ENCODE measurements around the gene PCLO. TPM values are rescaled to one million over a fixed set of nuclear protein-coding genes. Genes with fewer than 3 reads are reported as not detected.

The PCLO gene
- total RNA-seq, 2 experiments from 2014 or later: not detected

DNA sequence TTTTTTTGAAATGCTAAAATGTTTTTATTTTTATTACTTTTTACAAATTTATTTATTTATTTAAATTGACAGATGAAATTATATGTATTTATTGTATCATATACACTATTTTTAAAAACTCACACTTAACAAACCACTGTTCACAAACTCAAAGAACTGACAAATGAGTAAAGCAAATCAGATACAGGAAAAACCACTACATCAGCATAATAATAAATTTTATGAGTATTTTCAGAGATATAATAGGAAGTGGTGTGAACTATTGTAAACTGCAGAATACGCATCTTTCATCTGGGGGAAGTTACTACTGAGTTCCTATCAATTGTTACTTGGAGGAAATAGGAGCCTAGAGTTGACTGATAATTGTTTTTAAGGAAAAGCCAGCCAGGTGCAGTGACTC lies 150.7 kb downstream of the PCLO start:
- CTCF ChIA-PET: no interaction called here
- H3K36me3 Mint-ChIP-seq: no peaks in the 10 kb centered on the region
- H3K4me3 Mint-ChIP-seq: no peak overlapping the region
- H3K27me3 Mint-ChIP-seq: no peaks in the 10 kb centered on the region
- no peaks in the 10 kb centered on the region for H3K4me1 Mint-ChIP-seq
- H3K27ac Mint-ChIP-seq: no peak overlapping the region
- no peak for DNase-seq
- peaks cover 6% of the 10 kb centered on the region for H3K9me3 Mint-ChIP-seq (ENCODE audit: low read depth)
- no peak for ATAC-seq

DNA sequence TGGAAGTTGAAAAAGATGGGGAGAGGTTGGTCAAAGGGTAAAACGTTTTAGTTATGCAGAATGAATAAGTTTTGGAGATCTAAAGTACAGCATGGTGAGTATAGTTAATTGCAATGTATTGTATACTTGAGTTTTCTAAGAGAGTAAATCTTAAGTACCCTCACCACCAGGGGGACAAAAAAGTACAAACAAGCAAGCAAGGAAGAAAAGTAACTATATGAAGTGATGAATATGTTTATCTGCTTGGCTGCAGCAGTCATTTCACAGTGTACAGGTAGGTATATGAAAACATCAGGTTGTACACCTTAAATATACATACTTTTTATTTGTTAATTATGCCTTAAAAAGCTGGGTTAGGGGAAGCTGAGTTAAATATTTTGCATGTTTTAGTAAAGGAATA lies 157.3 kb downstream of the PCLO start:
- ATAC-seq: no peak
- Mint-ChIP-seq H3K36me3 (no peaks in the 10 kb centered on the region), H3K9me3 (ENCODE audit: low read depth) (peaks cover 3% of the 10 kb centered on the region), H3K4me1 (no peaks in the 10 kb centered on the region), H3K27me3 (no peaks in the 10 kb centered on the region), H3K27ac (no peak overlapping the region), H3K4me3 (no peak overlapping the region)
- CTCF ChIA-PET: no interaction called here
- DNase-seq: no peak

DNA sequence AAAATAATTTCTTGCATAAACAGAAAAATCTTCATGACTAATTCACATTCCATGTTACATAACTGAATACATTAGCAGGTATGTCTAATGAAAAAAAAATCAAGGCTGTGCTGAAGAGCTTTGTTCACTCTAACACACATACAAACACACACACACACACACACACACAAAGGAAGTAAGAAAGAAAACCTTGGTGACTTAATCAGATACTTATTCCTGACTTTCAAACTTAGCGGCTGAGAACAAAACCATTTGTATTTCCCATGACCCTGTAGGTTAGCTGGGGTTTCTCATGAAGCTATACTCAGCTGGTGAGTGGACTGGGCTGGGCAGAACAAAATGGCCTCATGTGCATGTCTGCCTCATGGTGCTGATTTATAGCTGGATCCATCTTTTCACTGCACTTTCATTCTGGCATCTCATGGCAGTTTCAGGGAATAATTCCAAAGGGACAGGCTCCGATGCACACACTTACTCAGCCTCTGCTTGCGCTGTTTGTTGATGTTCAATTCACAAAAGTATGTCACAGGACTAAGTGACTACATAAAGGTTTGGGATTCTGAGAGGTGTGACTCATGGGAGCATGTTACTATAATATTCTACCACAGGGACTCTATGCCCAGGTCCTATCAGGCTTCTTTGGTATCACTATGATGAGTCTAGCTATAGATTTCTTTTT lies 161.2 kb downstream of the PCLO start:
- no peaks in the 10 kb centered on the region for H3K27me3 Mint-ChIP-seq
- H3K4me3 Mint-ChIP-seq: no peak overlapping the region
- no peaks in the 10 kb centered on the region for H3K36me3 Mint-ChIP-seq
- H3K9me3 Mint-ChIP-seq (ENCODE audit: low read depth): peaks cover 3% of the 10 kb centered on the region
- CTCF ChIA-PET: no interaction called here
- no peak overlapping the region for H3K27ac Mint-ChIP-seq
- ATAC-seq (no peak), DNase-seq (no peak)
- no peaks in the 10 kb centered on the region for H3K4me1 Mint-ChIP-seq

DNA sequence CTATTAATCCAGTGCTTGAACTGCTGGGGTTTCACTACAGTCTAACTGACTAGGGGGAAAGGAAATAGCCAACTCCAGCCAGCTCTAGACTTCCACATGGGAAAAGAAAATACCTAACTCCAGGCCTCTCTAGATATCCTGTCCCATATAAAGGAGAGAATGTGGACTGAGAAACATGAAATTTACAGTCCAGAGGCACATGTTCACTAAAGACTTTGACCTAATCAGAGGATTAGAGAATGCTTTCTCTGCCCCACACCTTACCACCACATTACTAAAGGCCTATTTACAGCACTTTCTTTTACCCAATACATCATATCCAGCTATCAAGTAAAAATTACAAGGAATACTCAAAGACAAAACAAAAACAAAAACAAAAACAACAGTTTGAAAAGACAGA lies 164.2 kb downstream of the PCLO start:
- Mint-ChIP-seq H3K4me1 (no peaks in the 10 kb centered on the region), H3K27me3 (no peaks in the 10 kb centered on the region), H3K9me3 (ENCODE audit: low read depth) (peaks cover 8% of the 10 kb centered on the region), H3K36me3 (no peaks in the 10 kb centered on the region), H3K4me3 (no peak overlapping the region), H3K27ac (no peak overlapping the region)
- DNase-seq (no peak), ATAC-seq (no peak)
- CTCF ChIA-PET: no interaction called here

DNA sequence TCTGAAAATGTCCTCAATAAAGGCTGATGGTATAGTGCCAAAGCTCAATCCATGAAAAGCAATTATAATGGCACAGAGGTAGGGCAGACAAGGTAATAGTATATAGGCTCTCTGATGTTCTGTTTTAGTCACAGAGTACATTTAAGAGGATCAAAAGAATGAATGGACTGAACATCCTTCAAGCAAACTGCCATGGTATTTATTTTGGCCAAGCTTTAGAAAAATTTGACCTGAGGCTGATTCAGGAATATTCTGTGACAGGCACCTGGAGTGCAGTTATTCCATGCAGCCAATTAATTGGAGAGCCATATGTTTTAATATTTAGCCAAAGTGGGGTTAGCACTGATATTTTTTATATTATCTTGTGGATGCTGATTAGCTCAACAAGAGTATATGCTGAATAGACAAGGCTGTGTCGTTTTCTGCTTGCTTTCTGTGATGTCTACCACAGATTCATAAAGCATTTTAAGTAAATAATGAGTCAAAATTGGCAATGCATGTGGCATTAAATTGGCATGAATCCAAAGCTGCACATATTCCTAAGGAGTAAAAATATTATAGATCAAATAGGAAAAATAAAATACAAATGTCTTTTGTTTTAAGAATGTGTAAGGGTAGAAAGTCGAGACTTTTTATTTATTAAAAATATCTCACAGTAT lies 177.4 kb downstream of the PCLO start:
- Mint-ChIP-seq H3K36me3 (no peaks in the 10 kb centered on the region), H3K27me3 (no peaks in the 10 kb centered on the region), H3K9me3 (ENCODE audit: low read depth) (no peaks in the 10 kb centered on the region), H3K4me1 (no peaks in the 10 kb centered on the region), H3K27ac (no peak overlapping the region), H3K4me3 (no peak overlapping the region)
- DNase-seq (no peak), ATAC-seq (no peak)
- CTCF ChIA-PET: no interaction called here

DNA sequence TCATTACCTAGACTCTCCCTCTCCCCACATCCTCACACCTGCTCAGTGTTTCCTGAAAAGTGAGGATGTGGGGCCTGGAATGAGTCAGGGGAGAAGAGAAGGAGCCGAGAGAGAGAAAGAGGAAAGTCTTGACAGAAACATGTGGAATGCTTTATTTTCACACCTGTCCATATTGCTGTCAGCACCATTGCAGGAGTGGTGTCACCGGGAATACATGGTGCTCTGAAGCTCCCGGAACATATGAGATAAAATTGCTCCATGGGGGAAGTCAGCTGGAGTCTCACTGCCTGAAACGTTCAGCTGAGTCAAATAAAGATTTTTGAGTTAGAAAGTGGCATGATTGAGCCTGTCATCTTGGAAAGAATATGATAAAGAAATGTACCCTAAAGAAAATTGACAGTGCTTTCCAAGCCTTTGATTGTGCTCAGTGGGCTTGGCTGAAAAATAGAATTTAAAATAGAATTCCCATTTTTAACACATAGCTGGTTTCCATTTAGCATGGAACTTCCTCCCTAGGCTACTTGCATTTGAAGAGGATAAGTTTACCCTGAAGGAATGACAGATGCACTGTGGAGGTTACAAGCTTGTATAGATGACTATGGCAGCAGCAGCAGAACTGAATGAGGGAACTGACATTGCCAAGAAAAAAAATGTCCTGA lies 182.4 kb downstream of the PCLO start:
- DNase-seq: no peak
- Mint-ChIP-seq H3K27me3 (no peaks in the 10 kb centered on the region), H3K36me3 (no peaks in the 10 kb centered on the region), H3K9me3 (ENCODE audit: low read depth) (no peaks in the 10 kb centered on the region), H3K4me3 (no peak overlapping the region), H3K4me1 (no peaks in the 10 kb centered on the region), H3K27ac (no peak overlapping the region)
- CTCF ChIA-PET: no interaction called here
- no peak for ATAC-seq

DNA sequence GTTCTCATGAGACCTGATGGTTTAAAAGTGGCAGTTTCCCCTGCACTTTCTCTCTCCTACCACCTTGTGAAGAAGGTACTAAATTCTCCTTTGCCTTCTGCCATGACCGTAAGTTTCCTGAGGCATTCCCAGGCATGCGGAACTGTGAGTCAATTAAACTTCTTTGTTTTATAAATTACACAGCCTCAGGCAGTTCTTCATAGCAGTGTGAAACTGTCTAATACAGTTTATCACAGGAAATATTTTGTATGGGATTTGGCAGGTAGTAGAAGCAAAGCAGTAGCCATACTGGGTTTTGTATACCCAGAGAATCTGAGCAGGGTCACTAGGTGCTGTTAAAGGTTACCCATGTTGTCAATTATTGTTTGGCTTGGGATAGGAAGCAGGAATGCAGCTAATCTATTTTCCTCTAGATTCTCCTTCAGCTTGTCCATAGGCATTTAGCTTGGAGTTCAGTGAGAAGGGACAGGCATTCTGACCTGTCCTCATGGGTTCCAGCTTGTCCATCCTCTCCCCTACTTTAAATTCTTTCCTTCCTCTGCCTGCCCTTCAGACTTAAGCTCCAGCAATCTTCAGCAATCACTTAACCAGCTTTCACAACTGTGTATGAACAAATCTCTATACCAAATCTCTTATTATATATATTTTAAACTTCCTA lies 186.7 kb downstream of the PCLO start:
- Mint-ChIP-seq H3K27ac (no peak overlapping the region), H3K4me3 (no peak overlapping the region), H3K36me3 (no peaks in the 10 kb centered on the region), H3K9me3 (ENCODE audit: low read depth) (no peaks in the 10 kb centered on the region), H3K27me3 (no peaks in the 10 kb centered on the region), H3K4me1 (no peaks in the 10 kb centered on the region)
- ATAC-seq (no peak), DNase-seq (no peak)
- CTCF ChIA-PET: no interaction called here

DNA sequence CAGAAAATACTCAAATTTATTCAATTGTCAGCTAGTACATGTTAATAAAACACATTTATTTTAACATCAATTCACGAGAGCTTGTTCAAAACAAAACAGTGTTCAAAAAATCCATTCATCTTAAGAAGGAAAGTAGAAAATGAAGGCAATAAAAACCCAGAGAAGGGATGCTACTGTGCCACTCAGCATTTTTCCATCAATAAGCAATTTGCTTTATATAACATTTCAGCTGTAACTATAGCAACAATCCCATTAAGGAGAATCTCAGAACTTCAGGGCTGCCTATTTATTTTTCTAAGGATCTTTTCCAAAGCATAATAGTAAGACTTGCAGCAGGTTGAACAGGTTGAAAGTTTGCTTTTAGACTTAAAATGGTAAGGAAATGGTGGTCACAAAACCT lies 190.5 kb downstream of the PCLO start:
- Mint-ChIP-seq H3K4me1 (no peaks in the 10 kb centered on the region), H3K36me3 (no peaks in the 10 kb centered on the region), H3K9me3 (ENCODE audit: low read depth) (no peaks in the 10 kb centered on the region), H3K4me3 (no peak overlapping the region), H3K27me3 (no peaks in the 10 kb centered on the region), H3K27ac (no peak overlapping the region)
- CTCF ChIA-PET: no interaction called here
- DNase-seq (no peak), ATAC-seq (no peak)

DNA sequence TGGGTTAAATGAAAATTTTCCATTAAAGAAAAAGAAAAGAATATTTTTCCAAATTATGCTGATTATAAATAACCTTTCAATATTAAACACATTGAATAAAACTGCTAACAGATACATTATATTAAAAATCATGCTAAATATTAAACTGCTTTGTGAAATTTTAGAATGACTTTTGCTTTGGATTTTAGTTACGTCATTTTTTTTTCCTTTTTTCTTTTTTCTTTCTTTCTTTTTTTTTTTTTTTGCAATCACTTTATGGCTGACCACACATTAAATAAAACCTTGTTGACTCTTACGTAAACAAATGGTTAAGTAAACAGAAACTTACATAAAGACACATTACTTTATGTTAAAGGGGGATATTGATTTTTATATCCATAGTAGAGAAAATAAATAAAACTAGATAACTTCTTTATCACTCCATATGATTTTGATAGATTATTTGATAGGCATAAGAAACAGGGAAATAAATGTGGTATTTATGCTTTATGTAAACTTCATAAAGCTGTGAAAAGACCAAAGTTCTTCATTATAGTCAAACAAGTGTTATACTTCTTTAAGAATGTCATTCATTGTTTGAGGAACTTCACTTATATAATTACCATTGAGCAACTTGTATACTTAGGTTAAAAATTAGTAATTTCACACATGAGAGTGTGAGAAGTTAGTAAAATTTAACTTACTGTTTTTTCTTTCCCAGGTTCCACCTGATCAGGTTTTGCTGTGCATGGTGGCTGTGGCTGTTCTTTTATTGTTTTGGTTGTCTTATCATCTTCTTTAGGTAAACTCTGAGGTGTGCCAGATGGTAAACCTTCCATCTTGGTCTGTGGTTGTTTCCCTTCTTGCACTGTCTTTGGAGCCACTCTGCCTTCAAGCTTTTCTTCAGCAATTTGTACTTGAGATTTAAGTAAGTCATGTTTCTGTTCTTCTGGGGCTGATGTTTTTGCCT lies 197.3 kb downstream of the PCLO start:
- ATAC-seq: no peak
- CTCF ChIA-PET: no interaction called here
- no peak overlapping the region for H3K4me3 Mint-ChIP-seq
- H3K27me3 Mint-ChIP-seq: no peaks in the 10 kb centered on the region
- H3K9me3 Mint-ChIP-seq (ENCODE audit: low read depth): no peaks in the 10 kb centered on the region
- DNase-seq: no peak
- no peak overlapping the region for H3K27ac Mint-ChIP-seq
- no peaks in the 10 kb centered on the region for H3K4me1 Mint-ChIP-seq
- H3K36me3 Mint-ChIP-seq: no peaks in the 10 kb centered on the region

DNA sequence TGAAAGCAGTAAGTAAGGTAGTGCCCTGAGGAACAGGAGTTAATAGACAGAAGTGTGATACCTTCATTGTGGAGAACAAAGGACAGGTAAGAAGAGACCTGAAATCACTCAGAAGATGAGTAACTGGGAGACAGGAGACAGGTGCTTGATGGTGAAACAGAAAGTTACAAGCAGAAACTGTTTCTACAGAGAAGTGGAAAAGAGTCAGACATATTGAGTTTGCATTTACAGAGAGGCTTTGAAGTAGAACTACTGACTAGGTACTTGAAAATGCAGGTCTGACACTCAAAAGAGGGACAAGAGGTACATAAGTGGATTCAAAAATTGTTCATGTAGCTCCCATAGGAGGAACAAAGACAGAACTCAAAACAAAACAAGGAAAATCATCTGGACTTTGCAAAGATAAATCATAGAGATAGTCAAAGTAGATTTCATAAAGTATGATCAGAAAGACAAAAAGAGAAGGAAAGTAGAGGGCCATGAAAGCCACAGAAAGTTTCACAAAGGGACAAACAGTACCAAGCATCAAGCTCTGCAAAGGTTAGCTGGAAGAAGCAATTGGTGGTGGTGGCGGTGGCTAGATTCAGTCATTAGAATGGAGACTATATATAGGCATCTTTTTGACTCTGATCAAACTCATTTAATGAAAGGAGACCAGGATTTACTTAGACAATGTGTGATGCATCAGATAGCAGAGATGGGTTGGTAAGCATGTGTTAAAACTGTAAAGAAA lies 198.4 kb downstream of the PCLO start:
- DNase-seq (no peak), ATAC-seq (no peak)
- H3K27me3 Mint-ChIP-seq: no peaks in the 10 kb centered on the region
- CTCF ChIA-PET: no interaction called here
- H3K36me3 Mint-ChIP-seq: no peaks in the 10 kb centered on the region
- no peaks in the 10 kb centered on the region for H3K9me3 Mint-ChIP-seq (ENCODE audit: low read depth)
- no peaks in the 10 kb centered on the region for H3K4me1 Mint-ChIP-seq
- H3K4me3 Mint-ChIP-seq: no peak overlapping the region
- no peak overlapping the region for H3K27ac Mint-ChIP-seq

DNA sequence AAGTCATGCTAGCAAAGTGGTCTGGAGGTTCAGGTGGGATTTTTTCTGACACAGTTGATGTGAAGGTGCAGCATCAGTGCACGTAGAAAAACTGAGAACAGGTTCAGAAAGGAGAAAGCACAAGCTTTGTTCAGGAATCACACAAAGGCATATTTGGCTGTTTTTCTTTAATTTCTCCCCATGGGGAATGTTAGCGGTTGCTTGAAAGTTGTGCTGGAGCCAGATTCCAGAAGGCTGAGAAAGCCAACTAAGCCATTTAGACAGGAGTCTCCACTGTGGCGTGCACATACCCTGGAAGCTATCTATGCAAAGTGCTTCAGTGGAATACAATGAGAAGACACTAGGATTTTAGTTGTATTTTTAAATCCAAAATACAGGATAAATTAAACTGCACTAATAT lies 201.4 kb downstream of the PCLO start:
- H3K36me3 Mint-ChIP-seq: no peaks in the 10 kb centered on the region
- no peak for DNase-seq
- no peak overlapping the region for H3K27ac Mint-ChIP-seq
- H3K4me3 Mint-ChIP-seq: no peak overlapping the region
- H3K4me1 Mint-ChIP-seq: no peaks in the 10 kb centered on the region
- no peaks in the 10 kb centered on the region for H3K27me3 Mint-ChIP-seq
- no peaks in the 10 kb centered on the region for H3K9me3 Mint-ChIP-seq (ENCODE audit: low read depth)
- CTCF ChIA-PET: no interaction called here
- no peak for ATAC-seq

DNA sequence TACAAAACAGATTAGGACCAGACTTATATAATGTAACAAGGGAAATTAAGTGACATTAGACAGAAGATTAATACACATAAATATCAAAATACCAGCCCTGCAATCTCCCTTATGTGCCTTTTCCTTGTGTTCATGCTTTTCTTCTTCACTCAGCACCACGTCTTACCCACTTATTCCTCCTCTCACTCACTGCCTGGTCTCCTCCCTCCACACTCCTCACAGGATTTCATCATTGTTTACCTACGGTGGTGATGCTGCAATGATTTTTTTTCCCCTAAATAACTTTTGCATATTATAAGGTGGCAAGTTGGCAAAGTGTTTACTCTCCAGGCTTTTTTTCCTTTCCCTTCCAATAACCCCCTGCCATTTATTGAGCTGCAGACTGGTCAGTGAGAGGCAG lies 203.2 kb downstream of the PCLO start:
- no peaks in the 10 kb centered on the region for H3K4me1 Mint-ChIP-seq
- no peak overlapping the region for H3K27ac Mint-ChIP-seq
- no peaks in the 10 kb centered on the region for H3K36me3 Mint-ChIP-seq
- no peak for DNase-seq
- CTCF ChIA-PET: no interaction called here
- H3K9me3 Mint-ChIP-seq (ENCODE audit: low read depth): no peaks in the 10 kb centered on the region
- no peak for ATAC-seq
- no peaks in the 10 kb centered on the region for H3K27me3 Mint-ChIP-seq
- H3K4me3 Mint-ChIP-seq: no peak overlapping the region

DNA sequence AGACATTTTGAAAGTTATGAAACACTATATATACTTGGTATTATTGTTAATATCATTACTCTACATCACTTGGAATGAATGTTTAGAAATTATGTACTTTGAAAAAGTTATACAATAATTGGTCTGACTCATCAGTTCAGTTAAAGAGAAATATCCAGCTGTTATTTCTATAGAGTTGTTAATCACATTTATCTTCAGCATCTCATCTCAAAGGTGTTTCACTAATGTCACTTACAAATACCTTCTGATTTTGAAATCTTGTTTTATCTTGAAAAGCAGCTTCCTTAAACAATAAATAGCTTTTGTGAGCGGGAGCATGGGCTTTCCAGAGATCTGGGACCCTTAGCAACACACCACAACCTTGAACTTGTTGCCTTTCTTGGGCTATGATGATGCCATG lies 205.2 kb downstream of the PCLO start:
- Mint-ChIP-seq H3K4me3 (no peak overlapping the region), H3K27me3 (no peaks in the 10 kb centered on the region), H3K4me1 (no peaks in the 10 kb centered on the region), H3K36me3 (no peaks in the 10 kb centered on the region), H3K27ac (no peak overlapping the region), H3K9me3 (ENCODE audit: low read depth) (no peaks in the 10 kb centered on the region)
- CTCF ChIA-PET: no interaction called here
- DNase-seq (no peak), ATAC-seq (no peak)

All from activated CD8-positive, alpha-beta memory T cell treated with anti-CD3 and anti-CD28 coated beads, Interleukin-2, amount 10 ng/mL, durations not matched to agents 7 days and 5 days (primary cell).